DOHH2 (cell line): Measurements from ENCODE around the gene GMPR.

ENCODE experiments used
- H3F3A ChIP-seq: fragments of 200-600 bp; sonication (generic), shearing (Covaris generic); 2 replicates; pipeline ENCODE4 v1.6.0; 2016; ENCODE audit warnings: antibody characterized with exemption, mild to moderate bottlenecking; ENCODE audit not compliant: control insufficient read depth, insufficient read depth
- H3K27ac ChIP-seq: fragments of 200-600 bp; sonication (generic); 2 replicates; pipeline ENCODE4 v1.5.1; 2014; ENCODE audit warnings: low read depth, mild to moderate bottlenecking, low read length, moderate library complexity
- H3K27me3 ChIP-seq: fragments of 200-600 bp; sonication (generic); 2 replicates; pipeline ENCODE4 v1.6.1; 2014; ENCODE audit warnings: mild to moderate bottlenecking, low read length, mixed read lengths; ENCODE audit not compliant: control insufficient read depth
- H3K36me3 ChIP-seq: fragments of 200-600 bp; sonication (generic); 2 replicates; pipeline ENCODE4 v1.6.1; 2014; ENCODE audit warnings: mild to moderate bottlenecking, low read length, moderate library complexity, mixed read lengths; ENCODE audit not compliant: control insufficient read depth
- H3K4me1 ChIP-seq: fragments of 200-600 bp; sonication (generic); 2 replicates; pipeline ENCODE4 v1.6.1; 2014; ENCODE audit warnings: mild to moderate bottlenecking, low read length, mixed read lengths; ENCODE audit not compliant: control insufficient read depth
- H3K4me2 ChIP-seq: fragments of 200-600 bp; sonication (generic); 2 replicates; pipeline ENCODE4 v1.6.0; 2014; ENCODE audit warnings: mild to moderate bottlenecking, low read length, moderate library complexity
- H3K4me3 ChIP-seq: fragments of 200-600 bp; sonication (generic); 2 replicates; pipeline ENCODE4 v1.5.1; 2014; ENCODE audit warnings: mild to moderate bottlenecking, low read length, mixed read lengths
- H3K79me2 ChIP-seq: fragments of 200-600 bp; sonication (generic); 2 replicates; pipeline ENCODE4 v1.6.1; 2014; ENCODE audit warnings: mild to moderate bottlenecking, low read length, mixed read lengths; ENCODE audit not compliant: control insufficient read depth
- H3K9me2 ChIP-seq: fragments of 200-600 bp; sonication (generic); replicated peaks from 2 replicates; pipeline ENCODE4 v1.6.1; 2014; ENCODE audit warnings: mild to moderate bottlenecking, low read length, mixed read lengths; ENCODE audit not compliant: control insufficient read depth
- H3K9me3 ChIP-seq: fragments of 200-600 bp; sonication (generic); 2 replicates; pipeline ENCODE4 v1.6.1; 2014; ENCODE audit warnings: antibody characterized with exemption, low read length, mixed read lengths; ENCODE audit not compliant: control insufficient read depth, insufficient read depth
- H4K20me1 ChIP-seq: fragments of 200-600 bp; sonication (generic); 2 replicates; pipeline ENCODE4 v1.6.0; 2014; ENCODE audit warnings: low read depth, mild to moderate bottlenecking, antibody characterized with exemption, low read length, moderate library complexity; ENCODE audit not compliant: control insufficient read depth, insufficient read depth
- EZH2phosphoT487 ChIP-seq: fragments of 200-600 bp; sonication (generic); IDR thresholded peaks from 2 replicates; pipeline ENCODE4 v1.6.1; 2017; ENCODE audit warnings: borderline replicate concordance, mild to moderate bottlenecking, antibody characterized with exemption, low read length, moderate library complexity, mixed read lengths
- TF ChIP-seq, protein P1 (sequence below): fragments of 200-600 bp; sonication (generic); IDR thresholded peaks from one replicate; pipeline ENCODE4 v1.5.1; 2014; ENCODE audit warnings: antibody characterized with exemption, mild to moderate bottlenecking, low read depth, low read length; ENCODE audit not compliant: poor library complexity, severe bottlenecking

GMPR gene

DNA sequence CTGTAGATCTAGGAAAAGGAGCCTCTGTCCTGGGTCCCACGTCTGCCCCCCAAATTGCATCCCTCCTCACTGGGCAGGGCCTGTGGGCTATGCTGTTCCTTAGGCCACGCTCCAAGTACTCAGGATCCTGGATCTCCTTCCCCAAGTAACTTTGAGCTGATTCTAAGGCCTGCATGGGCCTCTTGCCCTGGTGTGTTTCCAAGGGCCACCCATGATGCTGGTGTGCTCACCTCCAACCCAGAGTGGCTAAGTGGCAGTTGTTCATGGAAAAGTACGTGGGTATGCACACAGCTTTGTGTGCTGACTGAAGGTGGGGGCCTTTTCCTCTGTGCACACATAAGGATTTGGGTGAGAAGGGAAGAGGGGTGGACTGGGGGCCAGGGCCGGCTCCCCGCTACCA lies 5.3 kb downstream of the GMPR start:
- H3K79me2 ChIP-seq, result no peaks in the 10 kb centered on the region
- no peaks in the 10 kb centered on the region for H3F3A ChIP-seq
- peaks cover 6% of the 10 kb centered on the region for H3K4me1 ChIP-seq
- H3K36me3 ChIP-seq, result no peaks in the 10 kb centered on the region
- H3K4me3 ChIP-seq, result no peak overlapping the region
- peaks cover 30% of the 10 kb centered on the region for H3K27me3 ChIP-seq
- no peaks in the 10 kb centered on the region for H3K9me2 ChIP-seq
- H3K4me2 ChIP-seq, result no peak overlapping the region
- no peak for TF ChIP-seq EZH2phosphoT487
- TF ChIP-seq, protein P1, sequence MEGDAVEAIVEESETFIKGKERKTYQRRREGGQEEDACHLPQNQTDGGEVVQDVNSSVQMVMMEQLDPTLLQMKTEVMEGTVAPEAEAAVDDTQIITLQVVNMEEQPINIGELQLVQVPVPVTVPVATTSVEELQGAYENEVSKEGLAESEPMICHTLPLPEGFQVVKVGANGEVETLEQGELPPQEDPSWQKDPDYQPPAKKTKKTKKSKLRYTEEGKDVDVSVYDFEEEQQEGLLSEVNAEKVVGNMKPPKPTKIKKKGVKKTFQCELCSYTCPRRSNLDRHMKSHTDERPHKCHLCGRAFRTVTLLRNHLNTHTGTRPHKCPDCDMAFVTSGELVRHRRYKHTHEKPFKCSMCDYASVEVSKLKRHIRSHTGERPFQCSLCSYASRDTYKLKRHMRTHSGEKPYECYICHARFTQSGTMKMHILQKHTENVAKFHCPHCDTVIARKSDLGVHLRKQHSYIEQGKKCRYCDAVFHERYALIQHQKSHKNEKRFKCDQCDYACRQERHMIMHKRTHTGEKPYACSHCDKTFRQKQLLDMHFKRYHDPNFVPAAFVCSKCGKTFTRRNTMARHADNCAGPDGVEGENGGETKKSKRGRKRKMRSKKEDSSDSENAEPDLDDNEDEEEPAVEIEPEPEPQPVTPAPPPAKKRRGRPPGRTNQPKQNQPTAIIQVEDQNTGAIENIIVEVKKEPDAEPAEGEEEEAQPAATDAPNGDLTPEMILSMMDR, result no peak
- H4K20me1 ChIP-seq, result no peaks in the 10 kb centered on the region
- H3K27ac ChIP-seq, result no peak overlapping the region
- no peaks in the 10 kb centered on the region for H3K9me3 ChIP-seq

DNA sequence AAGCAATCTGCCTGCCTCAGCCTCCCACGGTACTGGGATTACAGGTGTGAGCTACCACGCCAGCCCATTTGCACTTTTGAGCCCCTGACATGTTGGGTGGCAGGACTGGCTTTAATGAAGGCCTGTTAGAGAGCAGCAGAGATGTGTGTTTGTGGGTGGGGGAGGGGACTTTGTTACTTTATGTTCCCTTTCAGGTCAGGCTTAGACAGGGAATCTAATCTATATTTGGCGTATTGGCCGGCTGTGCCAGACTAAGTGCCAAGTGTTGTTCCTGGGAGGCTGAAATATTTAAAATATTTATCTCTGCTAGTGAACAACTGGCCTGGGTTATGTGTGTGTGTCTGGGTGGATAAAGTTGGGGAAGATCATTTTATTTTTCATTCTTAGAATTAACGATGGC lies 6.1 kb downstream of the GMPR start:
- no peaks in the 10 kb centered on the region for H3K36me3 ChIP-seq
- H3F3A ChIP-seq, result no peaks in the 10 kb centered on the region
- TF ChIP-seq, protein P1, result no peak
- no peak for TF ChIP-seq EZH2phosphoT487
- peaks cover 22% of the 10 kb centered on the region for H3K27me3 ChIP-seq
- H4K20me1 ChIP-seq, result no peaks in the 10 kb centered on the region
- no peaks in the 10 kb centered on the region for H3K9me3 ChIP-seq
- H3K4me3 ChIP-seq, result no peak overlapping the region
- no peaks in the 10 kb centered on the region for H3K4me1 ChIP-seq
- H3K79me2 ChIP-seq, result no peaks in the 10 kb centered on the region
- no peak overlapping the region for H3K27ac ChIP-seq
- H3K9me2 ChIP-seq, result no peaks in the 10 kb centered on the region
- no peak overlapping the region for H3K4me2 ChIP-seq

DNA sequence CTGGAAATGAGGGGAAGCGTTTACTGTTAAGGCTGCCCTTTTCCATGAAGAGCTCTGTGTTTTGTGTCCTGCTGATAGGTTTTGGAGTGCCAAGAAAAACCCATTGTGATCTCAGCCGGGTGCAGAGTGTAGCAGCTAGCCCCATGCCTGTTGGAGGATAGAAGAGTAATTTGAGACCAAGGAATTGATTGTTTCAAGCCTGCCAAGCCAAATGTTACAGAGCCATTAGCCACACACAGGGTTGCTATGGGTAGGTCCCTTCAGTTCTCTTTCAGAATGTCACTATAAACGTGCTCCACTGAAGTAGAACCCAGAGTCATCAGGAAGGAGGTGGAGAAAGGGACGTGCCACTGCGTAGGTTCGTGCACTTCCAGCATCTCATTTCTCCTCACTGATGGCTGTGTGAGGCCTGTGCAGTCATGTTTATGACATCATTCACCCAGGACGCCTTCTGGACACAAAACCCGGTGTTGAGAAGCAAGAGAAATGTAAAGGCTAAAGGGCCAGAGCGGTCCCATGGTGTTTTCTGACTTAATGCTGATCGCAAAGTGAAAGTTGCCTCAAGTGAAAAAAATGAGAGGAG lies 6.6 kb downstream of the GMPR start:
- Histone ChIP-seq H4K20me1 (no peaks in the 10 kb centered on the region), H3F3A (no peaks in the 10 kb centered on the region), H3K4me3 (no peak overlapping the region), H3K4me1 (no peaks in the 10 kb centered on the region), H3K36me3 (no peaks in the 10 kb centered on the region), H3K27ac (no peak overlapping the region), H3K79me2 (no peaks in the 10 kb centered on the region), H3K9me2 (no peaks in the 10 kb centered on the region), H3K9me3 (no peaks in the 10 kb centered on the region), H3K4me2 (no peak overlapping the region), H3K27me3 (peaks cover 17% of the 10 kb centered on the region)
- TF ChIP-seq, protein P1, result no peak
